SK-N-SH treated with all-trans-retinoic acid at 6 μM for 48 hours (cell line): ENCODE measurements around the gene ACTG2.

ENCODE experiments used
- CSDC2 ChIP-seq: fragments of 250-450 bp; sonication (Bioruptor Pico); IDR thresholded peaks from 2 replicates; pipeline ENCODE4 v1.5.0; 2020; ENCODE audit warnings: mild to moderate bottlenecking, moderate library complexity
- ZFP30 ChIP-seq: fragments of 450-650 bp; formaldehyde crosslinking; IDR thresholded peaks from 2 replicates; pipeline ENCODE4 v1.5.0; 2022; ENCODE audit warnings: mild to moderate bottlenecking, moderate library complexity
- TF ChIP-seq, protein P1 (sequence below): fragments of 250-450 bp; sonication (Bioruptor Pico); IDR thresholded peaks from 2 replicates; pipeline ENCODE4 v1.8.0; 2020; ENCODE audit warnings: mild to moderate bottlenecking, moderate library complexity, borderline replicate concordance

DNA sequence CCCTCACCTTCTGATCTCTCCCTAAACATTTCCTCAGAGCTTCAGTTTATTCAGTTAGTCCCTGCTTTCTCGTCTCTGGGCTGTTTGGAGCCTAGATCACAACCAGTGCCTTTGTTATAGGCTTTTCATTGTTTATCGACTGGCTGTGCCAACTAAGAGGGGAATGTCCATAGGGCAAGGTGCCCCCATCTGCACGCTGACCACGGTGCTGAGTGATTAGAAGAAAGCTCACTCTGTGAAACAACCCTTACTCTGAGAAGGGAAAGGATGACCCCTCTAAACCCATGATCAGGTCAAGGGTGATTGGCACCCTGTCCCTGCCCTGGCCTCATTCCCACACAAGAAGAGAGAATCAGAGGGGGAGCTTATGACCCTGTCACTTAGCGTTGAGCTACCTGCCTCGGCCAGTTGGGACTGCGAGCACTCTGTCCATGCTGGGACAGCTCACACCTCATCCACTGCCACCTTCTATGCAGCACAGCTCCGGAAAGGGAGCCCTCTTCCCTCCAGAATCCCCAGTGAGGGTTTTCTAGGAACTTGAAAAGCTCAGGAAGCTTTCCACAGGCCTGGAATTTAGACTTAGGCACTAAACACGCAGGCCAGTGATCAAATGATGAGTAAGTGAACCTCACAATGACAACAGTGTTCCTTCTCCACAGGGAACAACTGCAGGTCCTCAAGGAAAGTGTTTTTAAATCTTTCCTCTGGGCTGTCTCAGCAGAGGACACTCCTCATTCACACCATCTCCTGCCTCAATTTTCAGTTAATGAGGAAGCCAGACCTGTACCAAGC lies 2.3 kb upstream of the ACTG2 start:
- TF ChIP-seq, protein P1, sequence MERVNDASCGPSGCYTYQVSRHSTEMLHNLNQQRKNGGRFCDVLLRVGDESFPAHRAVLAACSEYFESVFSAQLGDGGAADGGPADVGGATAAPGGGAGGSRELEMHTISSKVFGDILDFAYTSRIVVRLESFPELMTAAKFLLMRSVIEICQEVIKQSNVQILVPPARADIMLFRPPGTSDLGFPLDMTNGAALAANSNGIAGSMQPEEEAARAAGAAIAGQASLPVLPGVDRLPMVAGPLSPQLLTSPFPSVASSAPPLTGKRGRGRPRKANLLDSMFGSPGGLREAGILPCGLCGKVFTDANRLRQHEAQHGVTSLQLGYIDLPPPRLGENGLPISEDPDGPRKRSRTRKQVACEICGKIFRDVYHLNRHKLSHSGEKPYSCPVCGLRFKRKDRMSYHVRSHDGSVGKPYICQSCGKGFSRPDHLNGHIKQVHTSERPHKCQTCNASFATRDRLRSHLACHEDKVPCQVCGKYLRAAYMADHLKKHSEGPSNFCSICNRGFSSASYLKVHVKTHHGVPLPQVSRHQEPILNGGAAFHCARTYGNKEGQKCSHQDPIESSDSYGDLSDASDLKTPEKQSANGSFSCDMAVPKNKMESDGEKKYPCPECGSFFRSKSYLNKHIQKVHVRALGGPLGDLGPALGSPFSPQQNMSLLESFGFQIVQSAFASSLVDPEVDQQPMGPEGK (CRISPR knock-in tag): no peak
- TF ChIP-seq ZFP30 (CRISPR knock-in tag): no peak
- no peak for TF ChIP-seq CSDC2 (CRISPR knock-in tag)
